GM18858 (cell line): ENCODE data around the gene UBXN1.
A peak's percentile ranks its signal among the peaks of the same experiment; 100 is the strongest.

Source experiments
- ATAC-seq: cut with Tn5 transposase; IDR thresholded peaks from one replicate; pipeline ENCODE4 v1.9.1; 2021; ENCODE audit not compliant: unreplicated experiment

UBXN1 gene

DNA sequence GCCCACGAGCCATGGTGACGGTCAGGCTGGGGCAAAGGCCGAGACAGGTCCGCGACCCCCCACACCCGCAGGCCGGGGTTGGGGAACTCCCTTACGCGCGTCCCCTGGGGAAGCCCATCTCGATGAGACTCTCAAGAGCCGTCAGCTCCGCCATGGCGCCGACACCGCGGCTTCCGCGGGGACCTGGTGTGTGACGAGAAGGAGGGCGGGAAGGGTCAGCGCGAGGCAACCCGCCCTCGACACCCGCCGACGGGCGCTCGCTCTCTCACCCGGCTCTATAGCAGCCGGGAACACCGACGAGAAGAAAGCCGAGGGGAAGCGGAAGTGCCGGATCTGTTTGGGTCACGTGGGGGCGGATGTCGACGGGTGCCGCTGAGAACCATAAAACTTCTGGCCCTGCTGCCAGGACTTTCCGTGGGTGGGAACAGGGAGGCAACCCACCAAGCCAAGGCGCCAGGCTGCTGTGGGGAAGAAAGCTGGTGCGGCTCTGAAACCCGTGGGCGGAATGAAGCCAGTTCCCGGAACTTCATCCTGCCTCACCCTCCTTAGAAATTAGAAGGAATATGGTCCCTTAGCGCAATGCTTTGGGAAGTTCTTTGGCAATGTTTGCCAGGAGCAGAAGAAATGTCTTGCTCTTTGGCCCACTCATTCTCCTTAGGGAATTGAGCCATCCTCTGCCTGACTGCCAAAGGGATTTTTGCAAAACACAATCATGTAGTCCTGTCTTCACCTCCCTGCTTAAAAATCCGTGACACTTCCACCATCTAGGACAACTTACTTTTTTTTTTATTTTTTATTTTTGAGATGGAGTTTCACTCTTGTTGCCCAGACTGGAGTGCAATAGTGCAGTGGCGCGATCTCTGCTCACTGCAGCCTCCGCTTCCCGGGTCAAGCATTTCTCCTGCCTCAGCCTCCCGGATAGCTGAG lies at the start of gene UBXN1:
TSS of gene UBXN1 (minus strand) at position 304 of the 927 bp plus-strand sequence. CDS start at position 154, 150 bp downstream.
- ATAC-seq, result no peak

- peak; percentile 1 for ATAC-seq
These were observed 49.5 kb upstream of the UBXN1 start, which contains the start of gene TTC9C for GRCh38 chr11:62728171-62728988. Gene TTC9C (plus strand): TSS chr11:62728486. CDS start chr11:62728849, 363 bp downstream.

DNA sequence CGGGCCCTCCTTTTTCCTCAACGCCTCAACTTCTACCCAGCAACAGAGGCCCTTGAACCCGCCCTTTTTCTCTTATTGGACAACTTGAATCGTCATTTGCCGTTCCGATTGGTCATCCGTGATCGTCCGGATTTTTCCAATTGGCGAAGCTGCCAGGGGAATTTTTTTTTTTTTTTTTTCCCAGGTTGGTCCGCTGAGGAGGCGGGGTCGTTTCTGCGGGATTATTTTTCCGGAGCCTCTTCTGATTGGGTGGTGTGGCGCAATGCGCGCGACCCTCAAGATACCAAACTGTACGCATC lies 48.9 kb upstream of the UBXN1 start:
- ATAC-seq, result peak; percentile 36

DNA sequence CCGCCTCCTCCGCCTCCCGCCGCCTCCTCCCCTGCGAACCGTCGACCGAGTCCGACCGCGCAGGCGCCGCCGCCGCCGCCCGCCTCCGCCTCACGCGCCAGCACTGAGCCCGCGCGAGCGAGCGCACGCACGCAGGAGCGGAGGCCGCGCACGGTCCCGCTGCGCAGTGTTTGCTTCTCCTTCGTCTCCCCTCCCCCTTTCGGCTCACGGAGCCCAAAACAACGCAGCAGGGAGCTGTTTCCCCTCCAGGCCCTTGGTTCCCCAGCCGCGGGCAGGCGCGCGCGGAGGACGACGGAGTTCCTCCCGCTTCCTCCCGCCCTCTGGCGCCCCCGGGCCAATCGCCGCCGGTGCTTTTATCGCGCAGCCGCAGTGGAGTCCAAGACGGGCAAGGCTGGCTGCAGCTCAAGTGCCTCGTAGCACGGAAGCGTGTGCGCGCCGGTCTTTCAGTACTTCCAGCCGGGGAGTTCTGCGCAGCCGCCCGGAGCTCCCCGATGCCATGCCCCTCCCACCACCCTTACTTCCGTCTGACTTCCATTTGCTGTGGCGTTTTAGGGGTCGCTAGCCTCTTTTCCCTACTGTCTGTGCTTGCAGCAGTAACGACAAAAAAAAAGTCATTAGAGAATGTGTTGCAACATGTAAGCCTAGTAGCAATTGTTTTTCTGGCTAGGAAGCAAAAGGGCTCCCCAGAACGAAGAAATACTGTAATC lies 48.4 kb upstream of the UBXN1 start, which contains the start of gene HNRNPUL2:
TSS of gene HNRNPUL2 (minus strand) at position 293 of the 707 bp plus-strand sequence. CDS start 301 bp downstream, outside the sequence.
- peak; percentile 45 for ATAC-seq

GRCh38 chr11:62726915-62727164 lies 48.0 kb upstream of the UBXN1 start:
- no peak for ATAC-seq

- ATAC-seq, result no peak
These were observed 47.5 kb upstream of the UBXN1 start for GRCh38 chr11:62726156-62726914.

DNA sequence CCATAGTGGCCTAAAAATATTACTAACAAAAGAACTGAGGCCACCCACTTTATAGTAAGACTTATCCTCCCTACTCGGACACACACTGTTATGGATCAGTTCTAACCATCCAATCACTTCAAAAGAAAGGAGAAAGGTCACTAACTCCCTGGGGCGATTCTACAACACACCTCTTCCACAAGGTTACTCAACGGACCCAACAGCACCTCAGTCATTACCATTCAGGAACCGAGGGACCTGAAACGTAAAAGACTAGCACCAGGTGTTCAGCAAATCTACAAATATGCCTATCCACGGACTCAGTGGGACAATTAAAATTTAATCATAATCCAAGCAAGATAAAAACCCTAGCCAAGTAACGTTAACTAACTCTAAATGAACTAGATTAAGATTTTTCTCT lies 46.8 kb upstream of the UBXN1 start:
- ATAC-seq, result no peak

DNA sequence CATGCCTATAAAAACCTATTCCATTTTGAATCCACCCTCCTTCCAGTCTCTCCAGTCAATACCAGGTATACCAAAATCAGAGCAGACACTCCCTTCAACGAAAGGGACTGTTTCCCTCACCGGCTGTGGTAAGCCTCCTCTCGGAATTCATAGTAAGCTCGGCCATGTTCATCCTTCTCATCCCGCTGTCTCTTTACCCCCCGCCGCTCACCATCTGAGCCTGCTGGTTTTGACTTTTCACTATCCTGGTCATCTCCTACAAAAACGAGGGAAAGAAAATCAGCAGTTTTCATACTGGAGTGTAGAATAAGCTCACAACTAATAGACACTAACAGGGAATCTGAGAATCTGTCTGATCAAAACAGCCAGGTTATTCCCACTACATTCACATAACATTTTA lies 45.3 kb upstream of the UBXN1 start:
- no peak for ATAC-seq

GRCh38 chr11:62721994-62722393 lies 43.1 kb upstream of the UBXN1 start:
- no peak for ATAC-seq

DNA sequence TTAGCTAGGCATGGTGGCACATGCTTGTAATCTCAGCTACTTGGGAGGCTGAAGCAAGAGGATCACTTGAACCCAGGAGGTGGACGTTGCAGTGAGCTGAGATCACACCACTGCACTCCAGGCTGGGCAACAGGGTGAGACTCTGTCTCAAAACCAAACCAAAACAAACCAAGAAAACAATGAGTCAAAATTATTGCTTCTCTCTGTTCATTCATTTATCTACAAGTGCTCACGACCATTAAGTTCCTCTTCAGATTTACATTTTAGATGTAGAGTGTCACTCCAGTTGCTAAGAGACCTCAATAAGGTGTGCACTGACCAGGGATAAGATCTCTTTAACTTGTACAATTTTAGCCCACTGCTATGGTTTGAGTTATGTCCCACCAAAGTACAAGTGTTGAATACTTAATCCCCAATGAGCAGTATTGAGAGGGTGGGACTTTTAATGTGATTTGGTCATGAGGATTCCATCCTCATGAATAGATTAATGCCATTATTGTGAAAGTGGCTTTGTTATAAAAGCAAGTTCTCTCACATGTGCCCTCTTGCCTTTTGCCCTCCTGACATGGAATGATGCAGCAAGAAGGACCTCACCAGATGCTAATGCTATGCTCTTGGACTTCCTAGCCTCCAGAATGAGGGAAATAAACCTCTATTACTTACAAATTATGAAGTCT lies 40.6 kb upstream of the UBXN1 start:
- ATAC-seq, result no peak

GRCh38 chr11:62716816-62717215 lies 37.9 kb upstream of the UBXN1 start:
- no peak for ATAC-seq

- no peak for ATAC-seq
These were observed 37.3 kb upstream of the UBXN1 start for GRCh38 chr11:62716206-62716605.

GRCh38 chr11:62715150-62716130 lies 36.6 kb upstream of the UBXN1 start:
- ATAC-seq, result no peak

- ATAC-seq, result no peak
These were observed 34.5 kb upstream of the UBXN1 start for GRCh38 chr11:62713343-62713742.

DNA sequence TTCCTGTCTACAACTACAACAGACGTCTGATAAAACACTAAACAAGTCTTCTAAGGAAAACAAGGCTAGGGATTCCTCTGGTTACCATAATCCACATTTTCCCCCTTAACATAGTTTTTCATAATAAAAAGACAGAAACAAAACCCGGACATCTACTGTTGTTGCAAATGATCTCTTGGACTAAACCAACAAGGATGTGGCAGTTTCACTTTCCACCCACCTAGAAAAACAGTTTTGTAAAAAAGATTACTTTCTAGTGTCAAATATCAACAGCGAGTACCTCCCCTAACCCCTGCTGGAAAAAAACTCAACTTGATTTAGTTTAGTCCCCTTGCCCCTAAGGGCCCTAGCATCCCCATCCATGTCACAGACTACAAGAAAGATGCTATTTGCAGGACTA lies 34.0 kb upstream of the UBXN1 start:
- ATAC-seq, result no peak

DNA sequence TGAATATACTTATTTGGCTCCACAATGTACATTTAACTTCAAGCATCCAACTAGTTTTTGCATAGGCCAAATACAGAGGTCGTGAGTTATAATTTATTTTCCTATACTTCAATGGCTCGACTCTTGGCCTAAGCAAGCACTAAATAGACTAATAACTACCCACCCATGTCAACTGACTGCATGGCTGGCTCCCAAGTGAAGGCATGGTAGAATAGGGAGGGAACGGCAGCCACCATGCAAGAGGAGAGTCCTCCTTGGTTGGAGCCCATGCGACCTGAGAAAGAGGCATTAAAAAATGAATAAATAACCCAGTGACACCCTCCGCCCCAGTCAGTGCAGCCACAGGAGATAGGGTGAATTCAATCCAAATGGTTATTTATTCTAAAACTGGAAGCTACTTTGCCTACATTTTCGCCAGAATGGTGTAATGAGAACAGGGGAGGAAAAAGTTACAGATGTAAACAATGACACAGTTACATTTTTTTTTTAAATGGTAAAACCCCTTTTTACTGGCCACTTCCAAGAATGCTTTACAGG lies 33.5 kb upstream of the UBXN1 start:
- ATAC-seq, result no peak

DNA sequence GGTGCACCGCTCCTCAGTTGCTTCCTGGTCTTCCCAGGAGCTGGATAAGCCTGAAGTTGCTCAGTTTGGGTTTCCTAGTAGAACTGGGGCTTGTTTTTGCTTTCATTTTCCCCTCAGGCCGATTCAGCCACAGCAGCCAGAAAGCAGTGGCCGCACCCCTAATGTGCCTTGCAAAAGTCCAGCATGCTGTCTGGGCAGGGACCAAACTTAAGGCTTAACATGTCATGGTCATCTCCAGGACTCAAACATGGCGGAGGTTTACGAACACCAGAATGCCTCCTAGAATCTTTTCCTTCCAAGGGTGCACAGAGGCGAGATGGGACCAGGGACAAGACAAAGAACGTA lies 31.1 kb upstream of the UBXN1 start:
- no peak for ATAC-seq

- ATAC-seq, result peak; percentile 46
These were observed 30.6 kb upstream of the UBXN1 start for GRCh38 chr11:62709247-62710000.
